Esophagus squamous epithelium (tissue), 5 donors: ENCODE measurements around the gene CYCS. TPM values are rescaled to one million over a fixed set of nuclear protein-coding genes. Genes with fewer than 3 reads are reported as not detected.
A peak's percentile ranks its signal among the peaks of the same experiment; 100 is the strongest.

Source experiments
- DNase-seq: peaks from one replicate; lab custom pipeline; 2025; lab: John Stamatoyannopoulos, UW
- H3K27ac ChIP-seq, 4 donors: fragments of 200-600 bp; sonication (generic); one replicate each; pipeline ENCODE4 v1.5.1; 2016 to 2019; ENCODE audit warnings: mild to moderate bottlenecking in 1 of 4
- H3K27me3 ChIP-seq, 4 donors: fragments of 200-600 bp; sonication (generic); 1 replicate in 3 of 4; 2 replicates in 1 of 4; pipeline versions ENCODE4 v1.5.1 to v1.6.0; 2017 to 2021; ENCODE audit warnings: antibody characterized with exemption in 1 of 4
- H3K36me3 ChIP-seq, 3 donors: fragments of 200-600 bp; sonication (generic); one replicate each; pipeline ENCODE4 v1.5.1; 2016 to 2019
- H3K4me1 ChIP-seq, 3 donors: fragments of 200-600 bp; sonication (generic); one replicate each; pipeline ENCODE4 v1.5.1; 2017 to 2019
- H3K4me3 ChIP-seq, 4 donors: fragments of 200-600 bp; sonication (generic); 1 replicate in 3 of 4; 2 replicates in 1 of 4; pipeline ENCODE4 v1.5.1; 2016 to 2019; ENCODE audit warnings: mild to moderate bottlenecking in 2 of 4, moderate library complexity in 1 of 4
- H3K9me3 ChIP-seq, 3 donors: fragments of 200-600 bp; sonication (generic); one replicate each; pipeline ENCODE4 v1.5.1; 2016 to 2019
- CTCF ChIP-seq, 6 experiments: fragments of 450-650 bp in 4 of 6; fragments of 200-600 bp in 2 of 6; sonication (generic) in 2 of 6; IDR thresholded peaks; one replicate each; pipeline ENCODE4 v1.5.1; 2016 to 2019; ENCODE audit warnings: antibody characterized with exemption in 6 of 6, mild to moderate bottlenecking in 4 of 6, moderate library complexity in 4 of 6
- POLR2A ChIP-seq, 4 donors: fragments of 450-650 bp; IDR thresholded peaks; one replicate each; pipeline ENCODE4 v1.6.1; 2017; ENCODE audit warnings: antibody characterized with exemption in 4 of 4, mild to moderate bottlenecking in 4 of 4, moderate library complexity in 3 of 4
- WGBS, 2 donors: methylation state at CpG; one replicate each; pipeline ENCODE4 v1.1.5; 2018; 5-methylcytosine and 5-hydroxymethylcytosine counted together
- intact Hi-C: fragments of 100-400 bp; cut with DNase I; formaldehyde crosslinking; loops from one replicate; pipeline ENCODE4 v1.15.0; 2022
- total RNA-seq, 4 donors: library from RNA; depleted of rRNA; stranded (reverse); fragments of >200 nt; gene quantifications; one replicate each; pipeline ENCODE4 v1.1.0, GENCODE V29; 2016
- donor health status: DM: yes; HTN: yes; CAD: no.

Gene CYCS
- total RNA-seq, result 100 to 1,000 TPM in 1 of 4 donors, 10 to 100 TPM in 3; 48.1 to 117 (median 72.8) TPM

- TF ChIP-seq POLR2A (IDR thresholded peaks at IDR 0.05) (peak in 3 of 4 donors; percentile 96 to 99 (median 99)), CTCF (IDR thresholded peaks at IDR 0.05) (peak in 1 of 6 experiments; percentile 34)
- intact Hi-C loops, result no loop called here
- no peaks in the 10 kb centered on the region for H3K27me3 ChIP-seq
- peak within 1 kb of the TSS; percentile 78 to 98 (median 90) for H3K4me3 ChIP-seq
- peaks cover 0 to 35% (median 5%) of the 10 kb centered on the region in 3 donors for H3K4me1 ChIP-seq
- WGBS, 2 donors, result 0 to 1% methylated on average over 23 to 25 of the region's 67 CpGs
- peak within 1 kb of the TSS; percentile 97 to 100 (median 98) for H3K27ac ChIP-seq
- H3K9me3 ChIP-seq, result no peaks in the 10 kb centered on the region
- peaks cover 12 to 28% (median 15%) of the 10 kb centered on the region in 3 donors for H3K36me3 ChIP-seq
- DNase-seq, result peak; percentile 97
Measured at GRCh38 chr7:25125137-25125946, at the start of gene CYCS. TSS of gene CYCS (minus strand) at chr7:25125260. CDS start at chr7:25124119, 1,141 bp downstream.

DNA sequence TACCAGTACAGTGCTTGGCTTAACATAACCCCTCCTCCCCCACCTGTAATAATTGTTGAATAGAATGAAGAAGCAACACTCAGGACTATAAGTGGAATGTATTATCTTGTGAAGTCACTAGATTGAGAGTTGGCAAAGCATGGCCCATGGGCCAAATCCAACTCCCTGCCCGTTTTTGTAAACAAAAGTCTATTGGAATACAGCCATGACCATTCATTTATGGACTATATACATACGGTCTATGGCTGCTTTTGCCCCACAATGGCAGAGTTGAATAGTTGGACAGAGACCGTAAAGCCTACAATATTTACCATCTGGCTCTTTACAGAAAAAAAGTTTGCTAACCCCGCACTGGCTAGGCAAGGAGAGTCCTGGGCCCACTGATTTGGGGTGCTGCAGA, 48.1 kb upstream of the CYCS start:
- intact Hi-C loops, result no loop called here
- H3K27me3 ChIP-seq, result no peaks in the 10 kb centered on the region
- no peak overlapping the region for H3K27ac ChIP-seq
- TF ChIP-seq POLR2A (IDR thresholded peaks at IDR 0.05), result no peak
- no peak for TF ChIP-seq CTCF (IDR thresholded peaks at IDR 0.05)
- H3K4me3 ChIP-seq, result no peak overlapping the region
- WGBS, 2 donors, result 37 to 60% methylated on average over 4 of the region's 4 CpGs
- DNase-seq, result no peak
- no peaks in the 10 kb centered on the region for H3K36me3 ChIP-seq
- H3K9me3 ChIP-seq, result no peaks in the 10 kb centered on the region
- peaks cover 0 to 8% (median 0%) of the 10 kb centered on the region in 3 donors for H3K4me1 ChIP-seq

GRCh38 chr7:25171516-25171915, 46.5 kb upstream of the CYCS start:
- H3K27ac ChIP-seq, result no peak overlapping the region
- intact Hi-C loops, result no loop called here
- no peak for DNase-seq
- H3K9me3 ChIP-seq, result no peaks in the 10 kb centered on the region
- TF ChIP-seq POLR2A (IDR thresholded peaks at IDR 0.05), result no peak
- no peak overlapping the region for H3K4me3 ChIP-seq
- peaks cover 0 to 24% (median 0%) of the 10 kb centered on the region in 3 donors for H3K4me1 ChIP-seq
- H3K36me3 ChIP-seq, result peaks cover 0 to under 1% (median 0%) of the 10 kb centered on the region in 3 donors
- H3K27me3 ChIP-seq, result no peaks in the 10 kb centered on the region
- WGBS, 2 donors, result 86 to 92% methylated on average over 1 of the region's 1 CpG

GRCh38 chr7:25171071-25171470, 46.0 kb upstream of the CYCS start:
- Histone ChIP-seq H3K36me3 (peaks cover 0 to 4% (median 0%) of the 10 kb centered on the region in 3 donors), H3K27me3 (no peaks in the 10 kb centered on the region), H3K9me3 (no peaks in the 10 kb centered on the region), H3K27ac (no peak overlapping the region), H3K4me1 (peaks cover 0 to 24% (median 0%) of the 10 kb centered on the region in 3 donors), H3K4me3 (no peak overlapping the region)
- intact Hi-C loops, result no loop called here
- no peak for DNase-seq
- TF ChIP-seq POLR2A (IDR thresholded peaks at IDR 0.05), result no peak
- no peak for TF ChIP-seq CTCF (IDR thresholded peaks at IDR 0.05)
- 100% methylated on average over 1 of the region's 1 CpG for WGBS, 2 donors

DNA sequence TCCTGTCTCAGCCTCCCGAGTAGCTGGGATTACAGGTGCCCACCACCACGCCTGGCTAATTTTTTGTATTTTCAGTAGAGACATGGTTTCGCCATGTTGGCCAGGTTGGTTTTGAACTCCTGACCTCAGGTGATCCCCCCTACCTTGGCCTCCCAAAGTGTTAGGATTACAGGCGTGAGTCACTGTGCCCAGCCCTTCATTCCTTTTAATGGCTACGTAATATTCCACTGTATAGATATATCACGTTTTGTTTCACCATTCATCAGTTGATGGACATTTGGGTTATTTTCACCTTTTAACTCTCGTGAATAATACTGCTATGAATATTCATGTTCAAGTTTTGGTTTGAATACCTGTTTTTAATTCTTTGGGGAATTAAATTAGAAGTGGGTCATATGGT, 44.6 kb upstream of the CYCS start:
- Histone ChIP-seq H3K27ac (no peak overlapping the region), H3K9me3 (no peaks in the 10 kb centered on the region), H3K4me3 (no peak overlapping the region), H3K36me3 (peaks cover 0 to 14% (median 0%) of the 10 kb centered on the region in 3 donors), H3K27me3 (no peaks in the 10 kb centered on the region), H3K4me1 (peaks cover 0 to 24% (median 0%) of the 10 kb centered on the region in 3 donors)
- 92 to 93% methylated on average over 7 of the region's 7 CpGs for WGBS, 2 donors
- TF ChIP-seq POLR2A (IDR thresholded peaks at IDR 0.05) (no peak), CTCF (IDR thresholded peaks at IDR 0.05) (no peak)
- intact Hi-C loops, result no loop called here
- no peak for DNase-seq
